B cell (primary cell): ENCODE results near the gene KLHDC7A. TPM values are rescaled to one million over a fixed set of nuclear protein-coding genes. Genes with fewer than 3 reads are reported as not detected.

Source experiments
- ATAC-seq: fragments of 200-7000 bp; cut with Tn5 transposase; one replicate; pipeline ENCODE4 v1.10.0; 2021; ENCODE audit warnings: low read depth, mild to moderate bottlenecking, moderate number of reproducible peaks, moderate library complexity
- CTCF ChIA-PET: fragments of 350-600 bp; sonication (Branson Sonifier 250); formaldehyde crosslinking; loops from one replicate; lab custom pipeline; 2021; ENCODE audit warnings: antibody characterized with exemption, inconsistent platforms; lab: Charles Lee
- POLR2A ChIA-PET: fragments of 350-600 bp; sonication (Branson Sonifier 250); formaldehyde crosslinking; loops from one replicate; lab custom pipeline; 2021; ENCODE audit warnings: antibody characterized with exemption; lab: Charles Lee
- DNase-seq: peaks from one replicate; pipeline ENCODE4 v3.0.0; 2013
- H2AFZ ChIP-seq: 2 replicates; pipeline ENCODE4 v1.6.1; 2012; ENCODE audit warnings: mild to moderate bottlenecking, low read depth, low read length; ENCODE audit not compliant: insufficient read depth, poor library complexity, severe bottlenecking
- H3K27ac ChIP-seq, 2 donors: 1 replicate in 1 of 2; 2 replicates in 1 of 2; pipeline ENCODE4 v1.5.1; 2012 to 2013; ENCODE audit warnings: low read length in 2 of 2, mild to moderate bottlenecking in 2 of 2, moderate library complexity in 1 of 2
- H3K27me3 ChIP-seq, 4 experiments: fragments of 200-600 bp in 1 of 4; sonication (generic) in 1 of 4; replicated peaks in 1 of 4; 1 replicate in 2 of 4; 2 replicates in 2 of 4; pipeline versions ENCODE4 v1.6.1 to v1.7.0; 2013 to 2016; ENCODE audit warnings: low read length in 3 of 4, mild to moderate bottlenecking in 2 of 4, mixed read lengths in 1 of 4, moderate library complexity in 1 of 4; ENCODE audit not compliant: insufficient read depth in 4 of 4, control insufficient read depth in 3 of 4; ENCODE audit errors: control extremely low read depth in 1 of 4
- H3K36me3 ChIP-seq, 2 experiments: replicated peaks in 1 of 2; 1 replicate in 1 of 2; 2 replicates in 1 of 2; pipeline versions ENCODE4 v1.6.1 to v1.7.1; 2013; ENCODE audit warnings: low read length in 1 of 2; ENCODE audit not compliant: insufficient read depth in 2 of 2, control insufficient read depth in 1 of 2; ENCODE audit errors: control extremely low read depth in 1 of 2, extremely low read depth in 1 of 2
- H3K4me1 ChIP-seq, 2 donors: fragments of 200-600 bp in 1 of 2; sonication (generic) in 1 of 2; 1 replicate in 1 of 2; 2 replicates in 1 of 2; pipeline versions ENCODE4 v1.5.1 to v1.6.1; 2013 to 2017; ENCODE audit warnings: low read length in 2 of 2; ENCODE audit not compliant: control insufficient read depth in 2 of 2, insufficient read depth in 2 of 2
- H3K4me2 ChIP-seq: replicated peaks from 2 replicates; pipeline ENCODE3; 2012; ENCODE audit warnings: mild to moderate bottlenecking, low read depth, low read length; ENCODE audit not compliant: poor library complexity, severe bottlenecking
- H3K4me3 ChIP-seq, 5 experiments: fragments of 200-600 bp in 1 of 5; sonication (generic) in 1 of 5; 1 replicate in 3 of 5; 2 replicates in 2 of 5; pipeline versions ENCODE4 v1.5.1 to v1.7.0; 2011 to 2016; ENCODE audit warnings: low read length in 4 of 5, mild to moderate bottlenecking in 4 of 5, low read depth in 2 of 5, control low read depth in 1 of 5, moderate library complexity in 1 of 5; ENCODE audit not compliant: insufficient read depth in 1 of 5; ENCODE audit errors: control extremely low read depth in 1 of 5, extremely low read depth in 1 of 5
- H3K79me2 ChIP-seq: fragments of 200-600 bp; sonication (generic); one replicate; pipeline ENCODE4 v1.6.0; 2016; ENCODE audit warnings: low read length; ENCODE audit not compliant: control insufficient read depth, insufficient read depth
- H3K9ac ChIP-seq: fragments of 200-600 bp; sonication (generic); 2 replicates; pipeline ENCODE4 v1.6.1; 2017; ENCODE audit warnings: mild to moderate bottlenecking, low read length, moderate library complexity
- H3K9me3 ChIP-seq, 3 donors: one replicate each; pipeline versions ENCODE4 v1.6.1 to v1.7.1; 2013; ENCODE audit warnings: low read length in 2 of 3; ENCODE audit not compliant: control insufficient read depth in 2 of 3, insufficient read depth in 1 of 3; ENCODE audit errors: control extremely low read depth in 1 of 3
- H4K20me1 ChIP-seq: 2 replicates; pipeline ENCODE4 v1.6.0; 2012; ENCODE audit warnings: mild to moderate bottlenecking, low read length; ENCODE audit not compliant: insufficient read depth, control insufficient read depth, poor library complexity, severe bottlenecking
- H3K27ac Mint-ChIP-seq: one replicate; pipeline ENCODE4 v1.8.0; 2021; ENCODE audit warnings: mixed read lengths
- H3K27me3 Mint-ChIP-seq: one replicate; pipeline ENCODE4 v1.8.0; 2021; ENCODE audit warnings: mixed read lengths
- H3K4me1 Mint-ChIP-seq: one replicate; pipeline ENCODE4 v1.8.0; 2021; ENCODE audit warnings: mixed read lengths
- H3K4me3 Mint-ChIP-seq: one replicate; pipeline ENCODE4 v1.8.0; 2021; ENCODE audit warnings: mixed read lengths
- H3K9me3 Mint-ChIP-seq: one replicate; pipeline ENCODE4 v1.8.0; 2022; ENCODE audit warnings: mixed read lengths; ENCODE audit not compliant: insufficient read depth
- CTCF ChIP-seq: fragments of 200-600 bp; IDR thresholded peaks from one replicate; pipeline ENCODE4 v1.8.0; 2022; ENCODE audit warnings: antibody characterized with exemption, mild to moderate bottlenecking
- EZH2 ChIP-seq: IDR thresholded peaks from 2 replicates; pipeline ENCODE4 v1.6.1; 2012; ENCODE audit warnings: borderline replicate concordance, low read depth, mild to moderate bottlenecking, moderate library complexity, low read length; ENCODE audit not compliant: insufficient read depth, poor library complexity, severe bottlenecking
- WGBS: methylation state at CpG from one replicate; pipeline ENCODE4 v1.1.5; 2013; ENCODE audit warnings: missing lambda C conversion rate; ENCODE audit not compliant: insufficient coverage; 5-methylcytosine and 5-hydroxymethylcytosine counted together
- intact Hi-C: fragments of 100-400 bp; cut with micrococcal nuclease; formaldehyde crosslinking; loops from one replicate; pipeline ENCODE4 v1.10.0; 2022
- polyA plus RNA-seq: library from polyadenylated mRNA; depleted of rRNA; stranded (reverse); fragments of >200 nt; gene quantifications from 2 replicates; pipeline ENCODE4 v1.2.3, GENCODE V29; 2012
- total RNA-seq, 2 donors: library from RNA; stranded (reverse); fragments of 120-200 nt in 1 of 2; gene quantifications; 1 replicate in 1 of 2; 2 replicates in 1 of 2; pipeline versions ENCODE4 v1.2.3 to v1.2.4, GENCODE V29; 2013 to 2022

Gene KLHDC7A
- total and polyA plus RNA-seq, 2 donors (not counting 1 experiment from before 2014, with no cell fraction given) = not detected

GRCh38 chr1:18481921-18482701 lies 1.4 kb downstream of the KLHDC7A start:
- ATAC-seq = no peak
- no peaks in the 10 kb centered on the region for H3K9me3 ChIP-seq
- intact Hi-C loops = no loop called here
- POLR2A ChIA-PET = no interaction called here
- H3K4me3 ChIP-seq = no peak overlapping the region
- DNase-seq = no peak
- CTCF ChIA-PET = no interaction called here
- peaks cover 0 to 7% (median 0%) of the 10 kb centered on the region in 4 experiments for H3K27me3 ChIP-seq
- Mint-ChIP-seq H3K27me3 (peaks cover 22% of the 10 kb centered on the region), H3K4me3 (no peak overlapping the region), H3K27ac (no peak overlapping the region), H3K9me3 (no peaks in the 10 kb centered on the region), H3K4me1 (no peaks in the 10 kb centered on the region)
- WGBS = 93% methylated on average over 49 of the region's 49 CpGs
- no peak overlapping the region for H2AFZ ChIP-seq
- H3K27ac ChIP-seq = no peak overlapping the region
- no peak overlapping the region for H3K9ac ChIP-seq
- H3K4me2 ChIP-seq = no peak overlapping the region
- no peaks in the 10 kb centered on the region for H3K79me2 ChIP-seq
- no peaks in the 10 kb centered on the region for H4K20me1 ChIP-seq
- H3K4me1 ChIP-seq = peaks cover 5 to 6% of the 10 kb centered on the region in 2 donors
- H3K36me3 ChIP-seq = no peaks in the 10 kb centered on the region
- TF ChIP-seq EZH2 (no peak), CTCF (no peak)

- TF ChIP-seq CTCF (no peak), EZH2 (no peak)
- H3K27ac ChIP-seq = no peak overlapping the region
- no peaks in the 10 kb centered on the region for H3K9me3 ChIP-seq
- ChIA-PET CTCF (no interaction called here), POLR2A (no interaction called here)
- DNase-seq (no peak), ATAC-seq (no peak)
- no peaks in the 10 kb centered on the region for H3K36me3 ChIP-seq
- H3K27ac Mint-ChIP-seq = no peak overlapping the region
- no peaks in the 10 kb centered on the region for H3K79me2 ChIP-seq
- WGBS = 96% methylated on average over 55 of the region's 57 CpGs
- intact Hi-C loops = no loop called here
- H4K20me1 ChIP-seq = no peaks in the 10 kb centered on the region
- peaks cover 0 to 7% (median 2%) of the 10 kb centered on the region in 4 experiments for H3K27me3 ChIP-seq
- H3K4me2 ChIP-seq = no peak overlapping the region
- no peaks in the 10 kb centered on the region for H3K4me1 Mint-ChIP-seq
- no peaks in the 10 kb centered on the region for H3K9me3 Mint-ChIP-seq
- no peak overlapping the region for H3K9ac ChIP-seq
- H3K4me3 Mint-ChIP-seq = no peak overlapping the region
- no peak overlapping the region for H2AFZ ChIP-seq
- no peak overlapping the region for H3K4me3 ChIP-seq
- peaks cover 25% of the 10 kb centered on the region for H3K27me3 Mint-ChIP-seq
- peaks cover 5 to 6% of the 10 kb centered on the region in 2 donors for H3K4me1 ChIP-seq
These were observed 2.1 kb downstream of the KLHDC7A start for GRCh38 chr1:18482721-18483425.
